Astrocyte (in vitro differentiated cells and primary cell): ENCODE results near the gene SCN8A.

Source experiments
- CTCF ChIP-seq: IDR thresholded peaks from 2 replicates; pipeline ENCODE4 v1.5.1; 2011; ENCODE audit warnings: low read depth, mild to moderate bottlenecking, inconsistent platforms, low read length, moderate library complexity; ENCODE audit not compliant: insufficient read depth
- EZH2 ChIP-seq: IDR thresholded peaks from 2 replicates; pipeline ENCODE4 v1.6.1; 2012; ENCODE audit warnings: mild to moderate bottlenecking, low read length, inconsistent platforms; ENCODE audit not compliant: insufficient read depth

GRCh38 chr12:51548241-51548640 is 42.8 kb upstream of the SCN8A start:
- TF ChIP-seq CTCF: no peak
- TF ChIP-seq EZH2: no peak
